ENCODE measurements around the gene TSSC4. TPM values are rescaled to one million over a fixed set of nuclear protein-coding genes. Genes with fewer than 3 reads are reported as not detected.
A peak's percentile ranks its signal among the peaks of the same experiment; 100 is the strongest.

The TSSC4 gene
- total RNA-seq, 6 experiments from 2014 or later: 17.6 to 27.0 (median 19.5) TPM

GRCh38 chr11:2448661-2449547 lies 48.4 kb downstream of the TSSC4 start:
- ATAC-seq (no peak), DNase-seq (peak in 2 of 3 donors; percentile 38 to 50)
- 71% methylated on average over 8 of the region's 21 CpGs for WGBS (ENCODE audit: insufficient coverage, low coverage, low lambda C conversion rate, missing lambda C conversion rate)
- no peak for TF ChIP-seq POLR2A (IDR thresholded peaks at IDR 0.05)
- no peak for TF ChIP-seq CTCF (IDR thresholded peaks at IDR 0.05)
- Histone ChIP-seq H3K4me1 (no peaks in the 10 kb centered on the region), H3K27ac (no peak overlapping the region), H3K4me3 (no peak overlapping the region), H3K9me3 (no peaks in the 10 kb centered on the region), H3K27me3 (peaks cover 0 to 4% of the 10 kb centered on the region in 2 donors), H3K36me3 (no peaks in the 10 kb centered on the region)
- intact Hi-C loops (cut with DNase I): loop anchor here in 1 of 2 donors (10.0 kb wide), 1 partner anchor 66 kb away; no protein-coding TSS in a partner anchor

- Histone ChIP-seq H3K27ac (no peak overlapping the region), H3K4me1 (no peaks in the 10 kb centered on the region), H3K27me3 (peaks cover 0 to 4% of the 10 kb centered on the region in 2 donors), H3K4me3 (no peak overlapping the region), H3K9me3 (no peaks in the 10 kb centered on the region), H3K36me3 (no peaks in the 10 kb centered on the region)
- ATAC-seq: no peak
- peak in 1 of 3 donors; percentile 2 for DNase-seq
- intact Hi-C loops (cut with DNase I): loop anchor here in 1 of 2 donors (10.0 kb wide), 1 partner anchor 65 kb away; no protein-coding TSS in a partner anchor
- no peak for TF ChIP-seq CTCF (IDR thresholded peaks at IDR 0.05)
- WGBS (ENCODE audit: insufficient coverage, low coverage, low lambda C conversion rate, missing lambda C conversion rate): 44% methylated on average over 4 of the region's 26 CpGs
These were observed 49.2 kb downstream of the TSSC4 start for GRCh38 chr11:2449548-2450320.

GRCh38 chr11:2450321-2451041 lies 49.9 kb downstream of the TSSC4 start:
- intact Hi-C loops (cut with DNase I): no loop called here

More at GRCh38 chr11:2450321-2451041, 49.9 kb downstream of the TSSC4 start:
- Histone ChIP-seq H3K27me3 (peaks cover 0 to 1% of the 10 kb centered on the region in 2 donors), H3K4me1 (no peaks in the 10 kb centered on the region), H3K4me3 (no peak overlapping the region), H3K36me3 (no peaks in the 10 kb centered on the region), H3K27ac (no peak overlapping the region), H3K9me3 (no peaks in the 10 kb centered on the region)
- WGBS (ENCODE audit: insufficient coverage, low coverage, low lambda C conversion rate, missing lambda C conversion rate): 69% methylated on average over 7 of the region's 19 CpGs
- TF ChIP-seq CTCF (IDR thresholded peaks at IDR 0.05) (no peak), POLR2A (IDR thresholded peaks at IDR 0.05) (no peak)
- ATAC-seq: no peak
- peak in 2 of 3 donors; percentile 7 to 38 for DNase-seq

Data from right lobe of liver (tissue), 6 donors.